ENCODE measurements around the gene JOSD2.

The JOSD2 gene

DNA sequence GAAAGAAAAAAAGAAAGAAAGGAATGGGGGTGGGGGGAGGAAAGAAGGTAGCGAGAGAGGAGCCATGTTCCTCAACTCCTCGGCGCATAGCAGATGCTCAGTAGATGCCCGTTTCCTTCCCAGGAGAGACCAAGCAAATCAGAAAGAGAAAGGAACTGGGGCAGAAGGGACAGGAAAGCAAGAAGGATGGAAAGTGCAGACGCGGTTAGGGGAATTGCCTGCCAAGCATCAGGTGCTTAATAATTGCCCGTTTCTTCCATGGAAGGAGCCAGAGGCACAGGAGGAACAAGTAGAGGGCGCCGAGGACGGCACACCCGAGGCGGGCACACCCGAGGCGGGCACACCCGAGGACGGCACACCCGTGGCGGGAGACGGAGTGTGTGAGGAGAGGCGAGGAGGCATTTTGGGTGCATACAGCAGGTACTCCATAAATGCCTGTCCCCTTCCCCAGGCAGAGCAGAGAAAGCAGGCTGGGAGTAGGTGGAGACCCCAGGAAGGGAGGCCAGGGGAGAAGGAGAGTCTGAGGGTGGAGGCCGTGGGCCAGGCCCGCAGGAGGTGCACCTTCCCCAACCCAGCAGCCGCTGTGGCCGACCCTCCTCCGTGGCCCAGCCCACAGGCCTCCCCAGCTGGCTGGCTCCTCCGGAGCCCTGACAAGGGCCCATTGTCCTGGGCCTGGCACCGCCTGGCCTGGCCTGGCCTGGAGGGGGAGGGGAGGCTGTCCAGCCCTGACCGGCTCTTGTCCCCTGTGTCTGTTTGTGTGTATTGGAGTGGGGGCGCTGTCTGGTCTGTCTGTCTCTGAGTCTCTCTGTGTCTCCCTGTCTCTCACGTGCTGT, 14.6 kb downstream of the JOSD2 start:
- no peak for DNase-seq (ENCODE audit: low read depth, low spot score)

DNA sequence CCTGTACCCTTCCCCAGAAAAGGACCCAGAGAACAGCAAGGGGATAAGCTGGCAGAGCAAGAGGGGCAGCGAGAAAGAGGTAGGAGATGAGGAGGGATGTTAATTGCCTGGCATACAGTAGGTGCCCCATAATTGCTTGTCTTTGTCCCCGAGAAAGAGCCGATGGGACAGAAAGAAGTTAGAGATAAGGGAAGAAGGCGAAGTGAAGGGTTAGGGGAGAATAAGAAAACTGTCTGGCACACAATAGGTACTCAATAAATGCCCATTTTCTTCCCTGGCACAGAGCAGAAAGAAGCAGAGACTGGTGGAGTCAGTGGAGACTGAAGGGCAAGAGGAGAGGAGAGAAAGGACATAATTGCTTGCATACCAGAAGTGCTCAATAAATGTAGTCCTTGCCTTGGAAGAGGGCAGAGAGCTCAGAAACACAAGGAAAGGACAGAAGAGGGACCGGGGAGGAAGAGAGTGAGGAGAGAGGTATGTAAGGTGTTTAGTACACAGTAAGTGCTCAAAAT, 15.9 kb downstream of the JOSD2 start:
- no peak for DNase-seq (ENCODE audit: low read depth, low spot score)

GRCh38 chr19:50494186-50495019, 16.6 kb downstream of the JOSD2 start:
- DNase-seq (ENCODE audit: low read depth, low spot score): no peak

- DNase-seq (ENCODE audit: low read depth, low spot score): no peak
Measured at GRCh38 chr19:50493171-50493570, 17.8 kb downstream of the JOSD2 start.

DNA sequence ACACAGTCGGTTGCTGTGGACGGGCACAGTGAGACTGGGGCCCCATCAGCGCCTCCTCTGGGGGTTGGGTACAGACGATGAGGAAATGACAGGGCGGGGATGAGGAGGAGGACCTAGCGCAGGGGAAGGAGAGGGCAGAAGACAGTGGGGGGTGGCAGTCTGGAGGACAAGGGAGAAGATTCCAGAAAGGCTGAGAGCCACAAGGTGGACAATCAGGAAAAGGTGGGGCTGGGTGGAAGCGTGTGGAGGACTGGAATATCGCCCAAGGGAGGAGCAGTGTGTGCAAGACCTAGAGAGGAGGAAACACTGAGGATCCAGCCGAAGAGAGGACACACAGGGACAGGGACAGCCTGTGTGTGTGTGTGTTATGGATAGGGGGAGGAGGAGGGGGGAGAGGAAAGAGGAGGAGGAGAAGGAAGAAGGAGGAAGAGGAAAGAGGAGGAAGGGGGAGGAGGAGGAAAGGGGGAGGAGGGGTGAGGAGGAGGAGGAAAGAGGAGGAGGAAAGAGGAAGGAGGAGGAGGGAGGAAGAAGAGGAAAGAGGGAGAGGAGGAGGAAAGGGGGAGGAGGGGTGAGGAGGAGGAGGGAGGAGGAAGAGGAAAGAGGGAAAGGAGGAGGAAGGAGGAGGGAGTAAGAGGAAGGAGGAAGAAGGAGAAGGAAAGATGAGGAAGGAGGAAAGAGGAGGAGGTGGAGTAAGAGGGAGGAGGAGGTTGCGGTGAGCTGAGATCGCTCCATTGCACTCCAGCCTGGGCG, 18.5 kb downstream of the JOSD2 start:
- no peak for DNase-seq (ENCODE audit: low read depth, low spot score)

GRCh38 chr19:50490991-50491472, 20.0 kb downstream of the JOSD2 start:
- DNase-seq (ENCODE audit: low read depth, low spot score): no peak

DNA sequence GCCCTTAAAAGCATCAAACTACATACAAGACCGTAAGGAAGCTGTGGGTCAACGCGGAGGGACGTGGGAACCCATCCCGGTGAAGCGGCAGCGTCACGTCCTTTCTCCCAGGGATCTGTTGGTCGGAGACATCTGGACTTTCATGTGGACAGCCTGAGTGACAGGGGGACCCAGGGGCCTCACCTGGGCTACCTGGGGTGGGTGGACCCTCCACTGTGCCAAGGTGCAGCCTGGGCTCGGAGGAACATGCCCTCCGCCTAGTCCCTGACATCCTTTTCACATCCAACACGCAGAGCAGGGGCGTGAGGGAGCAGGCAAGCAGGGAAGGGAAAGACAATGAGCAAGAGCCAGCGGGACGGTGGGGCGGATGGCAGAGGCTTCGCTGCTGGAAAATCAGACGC, 20.6 kb downstream of the JOSD2 start:
- no peak for DNase-seq (ENCODE audit: low read depth, low spot score)

DNA sequence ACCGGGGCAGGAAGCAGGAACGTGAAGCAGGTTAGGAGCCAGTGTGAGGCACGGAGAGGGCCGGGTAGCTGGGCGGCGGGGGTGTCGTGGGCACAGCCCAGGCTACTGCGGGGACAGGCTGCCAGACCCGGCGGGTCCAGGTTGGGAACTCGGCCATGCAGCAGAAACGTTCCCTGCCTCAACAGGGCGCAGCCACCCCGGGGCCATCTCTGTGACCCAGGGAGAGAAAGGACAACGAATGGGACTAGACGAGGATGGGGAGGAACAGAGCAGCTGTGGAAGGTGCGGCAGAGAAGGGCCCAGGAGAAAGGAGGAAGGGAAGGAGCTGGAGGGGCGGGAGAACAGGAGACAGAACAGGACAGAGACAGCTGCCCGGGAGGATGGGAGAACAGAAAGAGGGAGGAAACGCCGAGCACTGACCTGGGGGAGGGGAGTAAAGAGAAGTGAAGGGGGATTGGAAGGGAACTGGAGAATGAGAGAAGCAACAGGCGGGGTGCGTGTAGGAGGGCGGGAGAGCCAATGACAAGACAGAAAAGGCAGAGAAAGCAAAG, 21.5 kb downstream of the JOSD2 start:
- no peak for DNase-seq (ENCODE audit: low read depth, low spot score)

DNA sequence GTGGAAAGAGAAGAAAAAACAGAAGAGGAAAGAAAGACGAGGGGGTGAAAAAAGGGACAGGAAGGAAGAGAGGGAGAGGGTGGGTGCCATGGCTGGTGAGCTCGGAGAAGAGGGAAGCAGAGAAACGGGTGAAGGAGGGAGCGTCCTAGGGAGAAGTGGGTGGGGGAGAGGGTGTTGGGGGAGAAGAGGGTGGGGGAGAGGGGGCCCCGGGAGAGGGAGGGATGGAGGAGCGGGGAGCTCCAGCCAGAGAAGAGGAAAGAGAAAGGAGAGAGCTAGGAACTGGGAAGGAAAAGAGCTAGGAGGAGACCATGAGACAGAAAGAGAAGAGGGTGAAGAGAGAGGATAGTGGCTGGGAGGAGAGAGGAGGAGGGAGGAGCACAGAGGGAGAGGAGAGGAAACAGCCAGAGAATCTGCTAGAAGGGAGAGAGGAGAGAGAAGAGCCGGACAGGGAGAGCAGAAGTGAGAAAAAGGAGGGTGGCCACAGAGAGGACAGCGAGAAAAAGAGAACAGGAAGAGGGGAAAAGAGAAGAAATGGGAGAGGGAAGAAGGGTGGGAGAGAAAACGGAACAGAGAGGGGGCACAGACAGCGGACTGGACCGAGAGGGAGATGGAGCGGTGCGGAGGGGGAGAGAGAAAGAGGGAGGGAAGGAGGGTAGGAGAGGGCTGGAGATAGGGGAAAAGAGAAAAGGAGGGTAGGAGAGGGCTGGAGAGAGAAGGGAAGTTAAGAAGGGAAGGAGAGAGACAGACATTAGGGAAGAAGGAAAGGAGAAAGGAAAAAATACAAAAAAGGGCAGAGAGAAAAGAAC, 22.4 kb downstream of the JOSD2 start:
- no peak for DNase-seq (ENCODE audit: low read depth, low spot score)

DNA sequence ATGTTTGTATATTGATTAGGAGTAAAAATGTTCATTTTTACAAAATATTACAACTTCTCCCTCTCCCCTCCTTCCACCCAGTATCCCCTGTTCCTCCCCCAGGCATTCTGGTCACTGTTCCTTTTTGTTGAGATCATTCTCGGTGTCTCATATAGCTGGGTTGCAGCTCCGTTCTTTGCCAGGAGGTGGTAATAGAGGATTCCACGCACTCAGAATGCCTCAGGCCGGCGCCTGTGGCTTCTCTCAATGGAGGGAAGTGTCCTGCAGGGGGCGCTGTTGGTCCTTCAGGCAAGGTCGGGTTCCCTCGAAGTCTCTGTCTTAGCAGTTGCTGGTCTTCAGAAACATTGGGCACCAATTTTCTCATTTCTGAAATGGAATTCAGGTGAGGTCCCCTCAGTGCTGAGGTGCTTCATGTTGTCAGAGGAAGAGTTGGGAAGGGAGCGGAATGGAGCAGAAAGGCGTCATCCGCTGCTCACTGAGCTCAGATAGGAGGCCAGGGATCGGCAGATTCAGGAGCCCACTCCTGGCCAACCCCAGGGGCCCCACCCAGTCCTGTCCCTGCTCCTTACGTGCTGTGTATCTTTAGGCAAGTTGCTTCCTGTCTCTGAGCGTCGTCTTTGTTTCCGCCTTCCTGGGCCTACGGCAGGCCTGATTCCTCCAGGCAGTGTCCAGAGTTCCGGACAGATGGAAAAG, 24.0 kb downstream of the JOSD2 start:
- peak; percentile 19 for DNase-seq (ENCODE audit: low read depth, low spot score)

- DNase-seq (ENCODE audit: low read depth, low spot score): no peak
Measured at GRCh38 chr19:50485284-50485955, 25.6 kb downstream of the JOSD2 start.

- DNase-seq (ENCODE audit: low read depth, low spot score): no peak
Measured at GRCh38 chr19:50482916-50483315, 28.1 kb downstream of the JOSD2 start.

GRCh38 chr19:50482271-50482855, 28.6 kb downstream of the JOSD2 start:
- DNase-seq (ENCODE audit: low read depth, low spot score): no peak

GRCh38 chr19:50481351-50482149, 29.4 kb downstream of the JOSD2 start:
- no peak for DNase-seq (ENCODE audit: low read depth, low spot score)

DNA sequence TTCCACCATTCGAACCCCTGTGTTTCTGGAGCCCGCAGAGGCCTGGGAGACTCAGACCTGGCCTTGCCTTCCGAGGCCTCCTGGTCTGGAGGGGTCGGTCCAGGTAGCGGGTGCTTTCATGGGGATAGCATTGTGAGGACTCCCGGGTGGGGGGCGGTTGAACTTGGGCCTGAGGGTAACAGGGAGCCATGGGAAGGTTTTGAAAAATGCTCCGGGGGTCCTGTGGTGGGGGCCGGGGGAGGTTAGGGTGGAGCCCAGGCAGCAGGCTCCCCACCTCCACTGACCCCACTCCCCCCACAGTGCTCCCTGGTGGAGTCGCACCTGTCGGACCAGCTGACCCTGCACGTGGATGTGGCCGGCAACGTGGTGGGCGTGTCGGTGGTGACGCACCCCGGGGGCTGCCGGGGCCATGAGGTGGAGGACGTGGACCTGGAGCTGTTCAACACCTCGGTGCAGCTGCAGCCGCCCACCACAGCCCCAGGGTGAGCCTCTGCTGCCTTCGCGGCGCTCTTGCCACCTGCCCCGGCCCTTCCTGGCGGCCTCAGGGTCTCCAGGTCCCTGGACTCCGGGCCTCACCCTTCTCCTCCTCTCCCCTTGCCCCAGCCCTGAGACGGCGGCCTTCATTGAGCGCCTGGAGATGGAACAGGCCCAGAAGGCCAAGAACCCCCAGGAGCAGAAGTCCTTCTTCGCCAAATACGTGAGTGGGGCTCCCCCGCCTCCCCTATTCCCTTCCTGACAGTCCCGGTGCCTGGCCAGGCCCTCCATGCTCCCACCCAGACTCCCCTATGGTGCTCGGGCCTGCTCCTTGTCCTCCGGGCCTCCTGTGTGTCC, 30.5 kb downstream of the JOSD2 start:
- DNase-seq (ENCODE audit: low read depth, low spot score): no peak

GRCh38 chr19:50479761-50480251, 31.2 kb downstream of the JOSD2 start:
- DNase-seq (ENCODE audit: low read depth, low spot score): no peak
